Measurements from ENCODE around the gene TPCN1. TPM values are rescaled to one million over a fixed set of nuclear protein-coding genes. Genes with fewer than 3 reads are reported as not detected.

Gene TPCN1
- total RNA-seq, 1 experiment from 2014 or later, result 13.5 TPM

DNA sequence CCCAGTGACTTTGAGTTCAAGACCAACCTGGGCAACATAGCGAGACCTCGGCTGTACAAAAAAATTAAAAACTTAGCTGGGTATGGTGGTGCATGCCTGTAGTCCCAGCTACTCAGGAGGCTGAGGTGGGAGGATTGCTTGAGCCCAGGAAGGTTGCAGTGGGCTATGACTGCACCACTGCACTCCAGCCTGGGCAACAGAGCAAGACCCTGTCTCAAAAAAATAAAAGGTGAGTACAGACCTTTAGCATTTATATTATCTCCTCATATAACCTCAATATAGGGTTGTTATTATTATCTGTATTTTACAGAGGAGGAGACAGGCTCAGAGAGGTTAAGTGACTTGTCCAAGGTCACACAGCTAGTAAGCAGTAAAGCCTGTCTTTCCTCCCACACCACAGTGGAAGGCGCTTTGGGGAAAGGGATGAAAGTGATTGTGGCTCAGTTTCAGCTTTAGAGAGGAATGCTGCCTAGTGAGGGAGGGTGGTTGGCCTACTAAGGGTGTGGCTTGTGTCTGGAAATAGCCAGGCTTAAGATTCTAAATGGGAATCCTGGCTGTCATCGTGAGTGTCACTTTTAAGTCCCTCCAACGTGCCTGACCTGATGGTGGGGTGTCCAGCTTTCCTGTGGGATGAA is 7.2 kb downstream of the TPCN1 start:
- H2BK5ac ChIP-seq (ENCODE audit: insufficient read length, low read length), result no peak overlapping the region
- no peak overlapping the region for H3K4me2 ChIP-seq (ENCODE audit: insufficient read depth, insufficient read length, low read length)
- no peak overlapping the region for H3K9ac ChIP-seq (ENCODE audit: extremely low read depth, insufficient read length, low read length)
- H3K56ac ChIP-seq (ENCODE audit: insufficient read length, low read depth, low read length), result no peak overlapping the region
- H2AK5ac ChIP-seq (ENCODE audit: insufficient read length, low read length), result no peak overlapping the region
- H2BK120ac ChIP-seq (ENCODE audit: low read depth, low read length, poor library complexity, severe bottlenecking), result no peak overlapping the region
- no peaks in the 10 kb centered on the region for H3K27me3 ChIP-seq (ENCODE audit: insufficient read depth, low read length)
- no peaks in the 10 kb centered on the region for H3K79me2 ChIP-seq (ENCODE audit: insufficient read depth, low read length)
- no peak overlapping the region for H2BK15ac ChIP-seq (ENCODE audit: low read depth, low read length)
- no peak overlapping the region for H3K23ac ChIP-seq (ENCODE audit: insufficient read length, low read depth, low read length)
- peaks cover 6% of the 10 kb centered on the region; the same call in 1 of the 2 replicates for H3K4me1 ChIP-seq (ENCODE audit: insufficient read depth, low read length)
- no peak overlapping the region for H3K27ac Mint-ChIP-seq
- no peaks in the 10 kb centered on the region for H3K23me2 ChIP-seq (ENCODE audit: insufficient read length, low read depth, low read length, poor library complexity, severe bottlenecking)
- H3K36me3 Mint-ChIP-seq (ENCODE audit: insufficient read depth in 1 of 3, low read depth in 3 of 3), result peaks cover 28 to 38% (median 29%) of the 10 kb centered on the region in 3 experiments
- H2BK12ac ChIP-seq (ENCODE audit: insufficient read length, low read depth, low read length), result no peak overlapping the region
- H3K4me1 Mint-ChIP-seq, result peaks cover 20 to 23% of the 10 kb centered on the region in 2 experiments
- H2BK20ac ChIP-seq (ENCODE audit: low read depth, low read length, poor library complexity, severe bottlenecking), result no peak overlapping the region
- no peak overlapping the region for H4K5ac ChIP-seq (ENCODE audit: insufficient read length, low read depth, low read length)
- H2AFZ ChIP-seq (ENCODE audit: low read length), result no peak overlapping the region
- no peak overlapping the region for H4K91ac ChIP-seq (ENCODE audit: insufficient read length, low read depth, low read length)
- H4K8ac ChIP-seq (replicated peaks; ENCODE audit: insufficient read length, low read depth, low read length), result no peak overlapping the region
- H3K9me3 Mint-ChIP-seq, result peaks cover 0 to 3% of the 10 kb centered on the region in 2 experiments; a peak in 2 of 5 replicates
- no peak overlapping the region for H3K14ac ChIP-seq (ENCODE audit: insufficient read depth, low read length)
- no peak for DNase-seq
- H3K4me3 Mint-ChIP-seq, result no peak overlapping the region
- H4K20me1 ChIP-seq (ENCODE audit: control insufficient read depth, insufficient read depth, insufficient read length), result no peaks in the 10 kb centered on the region
- no peak overlapping the region for H3K18ac ChIP-seq (ENCODE audit: insufficient read length, low read depth, low read length)
- WGBS (ENCODE audit: extremely low coverage, insufficient read length, low lambda C conversion rate), result no CpG with 5 or more reads among the region's 5 CpGs
- H3K27ac ChIP-seq (ENCODE audit: insufficient read length, low read depth, low read length), result no peak overlapping the region
- no peaks in the 10 kb centered on the region for H3K9me3 ChIP-seq (ENCODE audit: control insufficient read depth, low read depth, low read length)
- no peaks in the 10 kb centered on the region for H3K79me1 ChIP-seq (ENCODE audit: insufficient read depth, low read depth, low read length, poor library complexity, severe bottlenecking)
- H3K4ac ChIP-seq (ENCODE audit: low read depth, low read length), result no peak overlapping the region
- no peak overlapping the region for H3T11ph ChIP-seq (ENCODE audit: low read length)
- no peaks in the 10 kb centered on the region for H3K27me3 Mint-ChIP-seq (ENCODE audit: low read depth)
- TF ChIP-seq, protein P1, sequence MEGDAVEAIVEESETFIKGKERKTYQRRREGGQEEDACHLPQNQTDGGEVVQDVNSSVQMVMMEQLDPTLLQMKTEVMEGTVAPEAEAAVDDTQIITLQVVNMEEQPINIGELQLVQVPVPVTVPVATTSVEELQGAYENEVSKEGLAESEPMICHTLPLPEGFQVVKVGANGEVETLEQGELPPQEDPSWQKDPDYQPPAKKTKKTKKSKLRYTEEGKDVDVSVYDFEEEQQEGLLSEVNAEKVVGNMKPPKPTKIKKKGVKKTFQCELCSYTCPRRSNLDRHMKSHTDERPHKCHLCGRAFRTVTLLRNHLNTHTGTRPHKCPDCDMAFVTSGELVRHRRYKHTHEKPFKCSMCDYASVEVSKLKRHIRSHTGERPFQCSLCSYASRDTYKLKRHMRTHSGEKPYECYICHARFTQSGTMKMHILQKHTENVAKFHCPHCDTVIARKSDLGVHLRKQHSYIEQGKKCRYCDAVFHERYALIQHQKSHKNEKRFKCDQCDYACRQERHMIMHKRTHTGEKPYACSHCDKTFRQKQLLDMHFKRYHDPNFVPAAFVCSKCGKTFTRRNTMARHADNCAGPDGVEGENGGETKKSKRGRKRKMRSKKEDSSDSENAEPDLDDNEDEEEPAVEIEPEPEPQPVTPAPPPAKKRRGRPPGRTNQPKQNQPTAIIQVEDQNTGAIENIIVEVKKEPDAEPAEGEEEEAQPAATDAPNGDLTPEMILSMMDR (conservative IDR thresholded peaks at IDR 0.05), result no peak

All from H9 (cell line).